ENCODE measurements around the gene RUSF1.
"Not testable (repeated sequence)": the region's sequence is repeated elsewhere in the genome, so short reads cannot be mapped to it uniquely, and the experiment has no call there.

The RUSF1 gene

GRCh38 chr16:31452631-31453106, 55.5 kb downstream of the RUSF1 start:
- no peak for DNase-seq (ENCODE audit: low read depth in 2 of 2)

DNA sequence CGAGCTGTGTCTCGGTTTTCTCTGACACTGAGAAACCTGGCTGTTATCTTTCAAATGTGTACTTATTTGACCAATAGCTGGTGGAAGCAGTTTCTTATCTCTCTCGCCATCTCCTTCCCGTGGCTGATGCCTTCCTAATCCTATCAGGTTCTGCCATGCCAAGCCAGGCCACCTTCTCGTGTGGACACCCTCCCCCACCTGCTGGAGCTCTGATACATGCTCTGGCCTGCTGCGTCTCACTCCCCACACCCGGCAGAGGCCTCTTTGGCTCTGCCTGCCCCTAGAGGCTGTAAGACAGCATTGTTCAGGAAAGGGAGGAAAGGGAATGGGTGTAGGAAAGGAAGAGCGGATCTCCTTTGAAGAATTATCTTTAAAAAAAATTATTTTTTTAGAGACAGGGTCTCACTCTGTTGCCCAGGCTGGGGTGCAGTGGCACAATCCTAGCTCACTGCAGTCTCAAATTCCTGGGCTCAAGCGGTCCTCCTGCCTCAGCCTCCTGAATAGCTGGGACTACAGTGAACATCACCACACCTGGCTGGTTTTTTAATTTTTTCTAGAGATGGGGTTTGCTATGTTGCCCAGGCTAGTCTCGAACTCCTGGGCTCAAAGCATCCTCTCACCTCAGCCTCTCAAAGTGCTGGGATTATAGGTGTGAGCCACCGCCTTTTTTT, 56.4 kb downstream of the RUSF1 start:
- no peak for DNase-seq (ENCODE audit: low read depth in 2 of 2)

DNA sequence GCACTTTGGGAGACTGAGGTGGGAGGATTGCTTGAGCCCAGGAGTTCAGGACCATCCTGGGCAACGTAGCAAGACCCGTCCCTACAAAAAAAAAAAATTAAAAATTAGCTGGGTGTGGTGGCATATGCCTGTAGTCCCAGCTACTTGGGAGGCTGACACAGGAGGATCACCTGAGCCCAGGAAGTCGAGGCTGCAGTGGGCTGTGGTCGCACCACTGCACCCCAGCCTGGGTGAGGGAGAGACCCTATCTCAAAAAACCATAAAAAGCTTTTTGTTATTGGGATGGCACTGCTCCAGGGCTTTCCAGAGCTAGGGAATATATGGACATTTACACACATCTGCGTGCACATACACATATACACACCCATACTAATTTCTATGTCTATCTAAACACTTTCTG, 57.0 kb downstream of the RUSF1 start:
- DNase-seq (ENCODE audit: low read depth in 2 of 2) = no peak

DNA sequence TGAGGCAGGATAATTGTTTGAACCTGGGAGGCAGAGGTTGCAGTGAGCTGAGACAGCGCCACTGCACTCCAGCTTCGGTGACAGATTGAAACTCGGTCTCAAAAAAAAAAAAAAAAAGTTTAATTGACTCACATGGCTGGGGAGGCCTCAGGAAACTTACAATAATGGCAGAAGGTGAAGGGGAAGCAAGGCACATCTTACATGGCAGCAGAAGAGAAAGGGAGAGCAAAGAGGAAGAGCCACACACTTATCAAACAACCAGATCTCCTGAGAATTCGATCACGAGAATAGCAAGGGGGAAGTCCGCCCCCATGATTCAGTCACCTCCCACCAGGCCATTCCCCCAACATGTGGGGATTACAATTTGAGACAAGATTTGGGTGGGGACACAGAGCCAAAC, 62.3 kb downstream of the RUSF1 start:
- DNase-seq (ENCODE audit: low read depth in 2 of 2) = not testable (repeated sequence)

DNA sequence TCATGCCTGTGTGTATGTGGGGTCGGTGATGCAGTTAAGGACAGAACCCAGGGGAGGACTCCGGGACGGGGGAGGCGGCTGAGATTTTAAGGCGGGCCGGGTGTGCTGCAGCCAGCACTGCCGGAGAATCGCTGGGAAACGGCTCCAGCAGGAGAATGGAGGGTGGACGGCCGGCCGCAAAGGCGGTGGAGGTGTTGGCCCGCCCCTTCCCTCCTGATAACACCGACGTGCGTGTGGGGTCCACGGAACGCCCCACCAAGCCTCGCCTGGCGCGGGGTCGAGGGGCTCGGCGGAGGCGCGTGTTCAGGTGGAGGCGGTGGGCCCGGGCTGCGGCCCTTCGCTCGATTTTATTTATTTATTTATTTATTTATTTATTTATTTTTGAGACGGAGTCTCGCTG, 66.2 kb downstream of the RUSF1 start:
- DNase-seq (ENCODE audit: low read depth in 2 of 2) = no peak

DNA sequence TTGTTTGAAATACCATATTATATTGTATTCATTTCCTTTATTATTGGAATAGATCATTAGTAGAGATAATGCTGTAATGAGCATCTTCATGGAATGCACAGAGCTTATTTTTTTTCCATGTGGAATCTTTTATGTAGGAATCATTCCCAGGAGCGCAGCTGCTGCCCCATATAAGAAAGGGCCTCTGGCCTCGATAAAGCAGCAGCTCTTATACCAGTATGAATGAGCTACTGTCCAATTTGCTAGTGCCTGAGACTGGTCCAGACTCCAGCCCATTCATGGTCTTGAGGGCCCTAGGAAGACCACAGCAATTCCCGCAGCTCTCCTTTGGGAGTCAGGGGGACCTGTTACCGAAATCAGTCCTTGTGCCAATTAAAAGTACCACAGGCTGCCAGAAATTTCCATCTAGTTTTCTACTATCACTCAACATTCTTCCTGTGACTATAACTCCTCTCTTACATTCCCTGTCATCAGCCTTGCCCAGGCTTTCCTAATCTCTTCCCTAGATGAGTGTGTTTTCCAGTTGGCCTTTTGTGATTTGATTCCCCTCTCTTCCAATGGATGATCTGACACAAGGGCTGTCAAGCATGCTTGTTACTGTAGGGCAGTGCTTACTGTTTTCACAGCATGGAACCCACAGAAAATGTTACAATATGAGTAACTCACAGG, 67.5 kb downstream of the RUSF1 start:
- no peak for DNase-seq (ENCODE audit: low read depth in 2 of 2)

DNA sequence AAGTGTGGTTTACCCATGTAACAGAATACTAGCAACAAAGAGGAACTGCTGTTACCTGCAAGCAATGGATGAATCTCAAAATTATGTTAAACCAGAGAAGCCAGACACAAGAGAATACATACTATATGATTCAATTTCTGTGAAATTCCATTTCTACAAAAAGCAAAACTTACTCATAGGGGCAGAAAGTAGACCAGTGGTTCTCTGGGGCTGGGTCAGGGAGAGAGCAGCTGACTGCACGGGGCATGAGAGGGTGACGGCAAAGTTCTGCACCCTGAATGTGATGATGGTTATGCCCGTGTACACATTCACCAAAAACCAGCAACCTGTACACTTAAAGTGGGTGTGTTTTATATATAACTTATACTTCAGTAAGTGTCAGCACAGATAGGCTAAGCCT, 68.7 kb downstream of the RUSF1 start:
- DNase-seq (ENCODE audit: low read depth in 2 of 2) = no peak
